RWPE2 (cell line): Measurements from ENCODE around the gene PUS7.
"Not testable (repeated sequence)": the region's sequence is repeated elsewhere in the genome, so short reads cannot be mapped to it uniquely, and the experiment has no call there.

Experiments
- ATAC-seq: fragments of 200-7000 bp; cut with Tn5 transposase; 3 replicates; pipeline ENCODE4 v1.9.1; 2021; ENCODE audit warnings: low read depth
- DNase-seq: peaks from one replicate; pipeline ENCODE4 v3.0.0-alpha.2; 2020; ENCODE audit warnings: low spot score
- H3K27ac ChIP-seq: fragments of 450-650 bp; 2 replicates; pipeline ENCODE4 v1.5.1; 2017; ENCODE audit warnings: mild to moderate bottlenecking; ENCODE audit not compliant: poor library complexity, severe bottlenecking
- H3K27me3 ChIP-seq: fragments of 250-450 bp; sonication (Bioruptor Pico); 2 replicates; pipeline ENCODE4 v1.5.1; 2021; ENCODE audit warnings: mild to moderate bottlenecking, moderate library complexity; ENCODE audit not compliant: insufficient read depth, poor library complexity, severe bottlenecking
- H3K36me3 ChIP-seq: fragments of 250-450 bp; sonication (Bioruptor Pico); 2 replicates; pipeline ENCODE4 v1.5.1; 2020; ENCODE audit warnings: low read depth, mild to moderate bottlenecking, moderate library complexity
- H3K4me1 ChIP-seq: fragments of 250-450 bp; sonication (Bioruptor Pico); 2 replicates; pipeline ENCODE4 v1.5.1; 2021; ENCODE audit warnings: mild to moderate bottlenecking, moderate library complexity; ENCODE audit not compliant: insufficient read depth, poor library complexity, severe bottlenecking
- H3K4me3 ChIP-seq: fragments of 250-450 bp; sonication (Bioruptor Pico); 2 replicates; pipeline ENCODE4 v1.5.1; 2021; ENCODE audit warnings: mild to moderate bottlenecking, moderate library complexity; ENCODE audit not compliant: severe bottlenecking
- H3K9me3 ChIP-seq: fragments of 250-450 bp; sonication (Bioruptor Pico); 2 replicates; pipeline ENCODE4 v1.5.1; 2021; ENCODE audit warnings: mild to moderate bottlenecking, moderate library complexity; ENCODE audit not compliant: severe bottlenecking
- CTCF ChIP-seq: fragments of 450-650 bp; IDR thresholded peaks from one replicate; pipeline ENCODE4 v1.5.1; 2017; ENCODE audit warnings: mild to moderate bottlenecking, moderate library complexity; ENCODE audit not compliant: poor library complexity, severe bottlenecking

Gene PUS7

GRCh38 chr7:105519353-105519752 is 2.7 kb downstream of the PUS7 start:
- no peak for ATAC-seq
- no peak for TF ChIP-seq CTCF
- Histone ChIP-seq H3K9me3 (no peaks in the 10 kb centered on the region), H3K36me3 (peaks cover 25% of the 10 kb centered on the region), H3K27me3 (no peaks in the 10 kb centered on the region), H3K4me3 (no peak overlapping the region), H3K4me1 (peaks cover 4% of the 10 kb centered on the region), H3K27ac (no peak overlapping the region)
- DNase-seq = no peak

- ATAC-seq, H3K9me3 ChIP-seq, H3K4me3 ChIP-seq, H3K27me3 ChIP-seq, H3K4me1 ChIP-seq, H3K27ac ChIP-seq, DNase-seq: not testable (repeated sequence)
- H3K36me3 ChIP-seq = peaks cover 27% of the 10 kb centered on the region
Measured at GRCh38 chr7:105515610-105516009, 6.5 kb downstream of the PUS7 start.

- peaks cover 18% of the 10 kb centered on the region for H3K36me3 ChIP-seq
- H3K27me3 ChIP-seq = no peaks in the 10 kb centered on the region
- no peak overlapping the region for H3K4me3 ChIP-seq
- no peak for DNase-seq
- no peaks in the 10 kb centered on the region for H3K4me1 ChIP-seq
- H3K9me3 ChIP-seq = no peaks in the 10 kb centered on the region
- TF ChIP-seq CTCF = no peak
- ATAC-seq = no peak
- no peak overlapping the region for H3K27ac ChIP-seq
Measured at GRCh38 chr7:105512926-105513526, 9.0 kb downstream of the PUS7 start.

GRCh38 chr7:105512415-105512814 is 9.7 kb downstream of the PUS7 start:
- no peak for TF ChIP-seq CTCF
- no peak overlapping the region for H3K4me3 ChIP-seq
- no peak overlapping the region for H3K27ac ChIP-seq
- no peak for DNase-seq
- H3K36me3 ChIP-seq = peaks cover 25% of the 10 kb centered on the region
- H3K27me3 ChIP-seq = no peaks in the 10 kb centered on the region
- no peaks in the 10 kb centered on the region for H3K4me1 ChIP-seq
- H3K9me3 ChIP-seq = no peaks in the 10 kb centered on the region
- no peak for ATAC-seq

GRCh38 chr7:105502173-105502572 is 19.9 kb downstream of the PUS7 start:
- Histone ChIP-seq H3K4me1 (peaks cover 5% of the 10 kb centered on the region), H3K9me3 (no peaks in the 10 kb centered on the region), H3K36me3 (peaks cover 89% of the 10 kb centered on the region), H3K27me3 (no peaks in the 10 kb centered on the region), H3K27ac (no peak overlapping the region), H3K4me3 (no peak overlapping the region)
- no peak for DNase-seq
- no peak for ATAC-seq
- TF ChIP-seq CTCF = no peak
